GM12878 (cell line): ENCODE results near the gene SLC5A1. TPM values are rescaled to one million over a fixed set of nuclear protein-coding genes. Genes with fewer than 3 reads are reported as not detected.

Experiments used
- ATAC-seq: fragments of 200-7000 bp; cut with Tn5 transposase; 3 replicates; pipeline ENCODE4 v1.9.1; 2020; ENCODE audit warnings: mild to moderate bottlenecking, moderate library complexity
- BruUV-seq: library from RNA; stranded (reverse); fragments of 400-500 nt; replicated peaks from 2 replicates; lab custom pipeline; 2021; lab: Mats Ljungman, UMichigan
- CTCF ChIA-PET: fragments of 300-600 bp; sonication (Branson Sonifier 250); formaldehyde crosslinking; extraction: SDS; loops from one replicate; lab custom pipeline; 2021; ENCODE audit warnings: inconsistent platforms; lab: Yijun Ruan, JAX
- POLR2A ChIA-PET: fragments of 350-600 bp; formaldehyde crosslinking; extraction: SDS; loops from one replicate; lab custom pipeline; 2021; ENCODE audit warnings: inconsistent platforms; lab: Charles Lee
- RAD21 ChIA-PET: fragments of 300-600 bp; sonication (Branson Sonifier 250); formaldehyde crosslinking; loops from one replicate; lab custom pipeline; 2023; ENCODE audit warnings: antibody characterized with exemption; ENCODE audit not compliant: unreplicated experiment; lab: Charles Lee
- SMC1A ChIA-PET: fragments of 300-600 bp; sonication (Branson Sonifier 250); formaldehyde crosslinking; loops from one replicate; lab custom pipeline; 2023; ENCODE audit not compliant: unreplicated experiment, uncharacterized antibody; lab: Charles Lee
- DNase-seq: peaks from one replicate; pipeline ENCODE4 v3.0.0-alpha.2; 2011; ENCODE audit warnings: low read depth, low spot score
- FAIRE-seq: peaks from 3 replicates; lab custom pipeline; 2011; peaks lifted over from hg19 to GRCh38; lab: Jason Lieb, UNC
- H2AFZ ChIP-seq: 2 replicates; pipeline ENCODE4 v1.6.0; 2011; ENCODE audit warnings: low read depth, low read length, control low read depth; ENCODE audit not compliant: control insufficient read depth
- H3K27ac ChIP-seq: 2 replicates; pipeline ENCODE4 v1.5.1; 2011; ENCODE audit warnings: control low read depth; ENCODE audit not compliant: control insufficient read depth, insufficient read depth
- H3K27me3 ChIP-seq, 2 experiments: replicated peaks in 1 of 2; 2 replicates each; pipeline versions ENCODE4 v1.6.0 to v1.6.1; 2011; ENCODE audit warnings: low read length in 1 of 2; ENCODE audit not compliant: control insufficient read depth in 2 of 2, insufficient read depth in 2 of 2
- H3K36me3 ChIP-seq, 2 experiments: 2 replicates each; pipeline ENCODE4 v1.5.1; 2011; ENCODE audit warnings: low read length in 1 of 2; ENCODE audit not compliant: control insufficient read depth in 2 of 2, insufficient read depth in 2 of 2
- H3K4me1 ChIP-seq: 2 replicates; pipeline ENCODE4 v1.6.1; 2011; ENCODE audit warnings: mild to moderate bottlenecking, low read length, moderate library complexity, mixed read lengths; ENCODE audit not compliant: control insufficient read depth, insufficient read depth
- H3K4me2 ChIP-seq: 2 replicates; pipeline ENCODE4 v1.6.0; 2011; ENCODE audit warnings: control low read depth; ENCODE audit not compliant: control insufficient read depth, insufficient read depth
- H3K4me3 ChIP-seq: fragments of 200-600 bp; sonication (generic); 2 replicates; pipeline ENCODE4 v1.5.1; 2016
- H3K79me2 ChIP-seq: 2 replicates; pipeline ENCODE4 v1.6.0; 2011; ENCODE audit warnings: low read length; ENCODE audit not compliant: control insufficient read depth, insufficient read depth
- H3K9ac ChIP-seq: 2 replicates; pipeline ENCODE4 v1.8.0; 2011; ENCODE audit warnings: low read length, control low read depth, mixed read lengths; ENCODE audit not compliant: control insufficient read depth, insufficient read depth
- H3K9me3 ChIP-seq: replicated peaks from 3 replicates; pipeline ENCODE4 v1.5.1; 2011; ENCODE audit warnings: mild to moderate bottlenecking, low read length; ENCODE audit not compliant: control insufficient read depth, insufficient read depth
- H4K20me1 ChIP-seq: 2 replicates; pipeline ENCODE4 v1.6.0; 2011; ENCODE audit not compliant: control insufficient read depth, insufficient read depth
- BHLHE40 ChIP-seq, 2 experiments: fragments of 450-650 bp in 1 of 2; IDR thresholded peaks; 2 replicates each; pipeline ENCODE4 v1.6.1; 2011 to 2017; ENCODE audit warnings: low read depth in 2 of 2, borderline replicate concordance in 1 of 2, improper control_type of control experiment in 1 of 2, low read length in 1 of 2, mild to moderate bottlenecking in 1 of 2
- CBX3 ChIP-seq: fragments of 200-600 bp; sonication (generic); IDR thresholded peaks from 2 replicates; pipeline ENCODE4 v1.6.1; 2016; ENCODE audit warnings: low read depth, borderline replicate concordance
- CTCF ChIP-seq, 3 experiments: IDR thresholded peaks in 2 of 3; conservative IDR thresholded peaks in 1 of 3; 2 replicates each; pipeline ENCODE4 v1.5.1; 2011; ENCODE audit warnings: low read depth in 3 of 3, low read length in 3 of 3, mild to moderate bottlenecking in 3 of 3, control low read depth in 2 of 3, moderate library complexity in 2 of 3, inconsistent platforms in 1 of 3, mixed read lengths in 1 of 3; ENCODE audit not compliant: control insufficient read depth in 2 of 3, insufficient read depth in 1 of 3; ENCODE audit errors: extremely low read depth in 1 of 3
- DPF2 ChIP-seq: fragments of 450-650 bp; IDR thresholded peaks from 2 replicates; pipeline ENCODE4 v1.6.1; 2017; ENCODE audit warnings: mild to moderate bottlenecking
- FOS ChIP-seq: IDR thresholded peaks from 3 replicates; pipeline ENCODE4 v1.6.1; 2011; ENCODE audit warnings: borderline replicate concordance; ENCODE audit not compliant: insufficient read length; ENCODE audit errors: extremely low read depth
- GATAD2B ChIP-seq: fragments of 450-650 bp; conservative IDR thresholded peaks from 2 replicates; pipeline ENCODE4 v1.6.1; 2017; ENCODE audit warnings: low read depth, mild to moderate bottlenecking, moderate library complexity
- HDAC2 ChIP-seq: fragments of 200-600 bp; sonication (generic); IDR thresholded peaks from 2 replicates; pipeline ENCODE4 v1.6.1; 2017
- KDM1A ChIP-seq: fragments of 200-600 bp; sonication (generic); IDR thresholded peaks from 2 replicates; pipeline ENCODE4 v1.6.1; 2016; ENCODE audit warnings: borderline replicate concordance
- RAD21 ChIP-seq: IDR thresholded peaks from 2 replicates; pipeline ENCODE4 v1.6.1; 2011; ENCODE audit warnings: mild to moderate bottlenecking, low read depth, low read length, moderate library complexity; ENCODE audit not compliant: insufficient read depth
- RB1 ChIP-seq: fragments of 450-650 bp; formaldehyde crosslinking; IDR thresholded peaks from 2 replicates; pipeline ENCODE4 v1.6.1; 2017; ENCODE audit warnings: mild to moderate bottlenecking, borderline replicate concordance
- SMAD5 ChIP-seq: IDR thresholded peaks from 2 replicates; pipeline ENCODE4 v1.6.1; 2016; ENCODE audit warnings: antibody characterized with exemption, low read depth
- SMC3 ChIP-seq: IDR thresholded peaks from 2 replicates; pipeline ENCODE4 v1.6.1; 2011; ENCODE audit warnings: low read length, improper control_type of control experiment, borderline replicate concordance
- SP1 ChIP-seq: IDR thresholded peaks from one replicate; pipeline ENCODE4 v1.6.1; 2011; ENCODE audit warnings: low read depth, low read length
- WGBS: methylation state at CpG from one replicate; pipeline ENCODE4 v1.1.6; 2016; ENCODE audit warnings: low lambda C conversion rate; ENCODE audit not compliant: insufficient replicate concordance, insufficient coverage; ENCODE audit errors: missing lambda C conversion rate; 5-methylcytosine and 5-hydroxymethylcytosine counted together
- in situ Hi-C: fragments of 300-500 bp; cut with MboI; formaldehyde crosslinking; loops from 9 replicates; pipeline ENCODE4 v1.14.3; 2018; ENCODE audit warnings: mixed read lengths
- intact Hi-C: fragments of 100-400 bp; cut with micrococcal nuclease; formaldehyde crosslinking; loops from one replicate; pipeline ENCODE4 v1.14.2; 2022; ENCODE audit not compliant: unreplicated experiment
- polyA plus RNA-seq, 11 experiments: library from polyadenylated mRNA; depleted of rRNA in 4 of 11; unstranded in 6 of 11; stranded (reverse) in 5 of 11; fragments of >200 nt; fragmentation: Nextera tagmentation in 4 of 11; fragmentation: Illumina TruSeq in 1 of 11; extraction: Ambion mirVana in 4 of 11; extraction: Trizol in 1 of 11; gene quantifications; 1 replicate in 1 of 11; 2 replicates in 10 of 11; pipeline versions ENCODE4 v1.2.1 to v1.2.3, GENCODE V29; 2011 to 2016; ENCODE audit warnings: inconsistent platforms in 2 of 11, missing spikeins in 2 of 11, low read depth in 1 of 11
- total RNA-seq, 4 experiments: library from RNA; depleted of rRNA in 3 of 4; stranded (reverse); fragments of >200 nt in 3 of 4; fragmentation: Illumina TruSeq in 1 of 4; extraction: Trizol in 1 of 4; gene quantifications; 2 replicates each; pipeline versions ENCODE4 v1.2.1 to v1.2.3, GENCODE V29; 2013 to 2021
- TF ChIP-seq, protein P1 (sequence below): fragments of 150-350 bp; IDR thresholded peaks from 2 replicates; pipeline ENCODE4 v1.6.1; 2014; ENCODE audit warnings: mild to moderate bottlenecking, low read depth, low read length

Gene SLC5A1
- total and polyA plus RNA-seq, 10 of the 15 experiments (the other 5 are each of a cell fraction or from before 2014, with no cell fraction given), result 0.01 TPM; not detected in 9

- H3K4me1 ChIP-seq, result no peaks in the 10 kb centered on the region
- no peak overlapping the region for H2AFZ ChIP-seq
- H3K4me2 ChIP-seq, result no peak overlapping the region
- no peaks in the 10 kb centered on the region for H3K36me3 ChIP-seq
- POLR2A ChIA-PET, result no interaction called here
- no peak overlapping the region for H3K27ac ChIP-seq
- H4K20me1 ChIP-seq, result no peaks in the 10 kb centered on the region
- H3K79me2 ChIP-seq, result no peaks in the 10 kb centered on the region
- WGBS, result 11% methylated on average over 4 of the region's 4 CpGs
- SMC1A ChIA-PET, result interaction anchor here (1.0 to 4.7 kb wide), 2 partner anchors 103 to 110 kb away, joined by 3 to 36 read pairs; no protein-coding TSS in a partner anchor
- TF ChIP-seq KDM1A, result no peak
- no peak for TF ChIP-seq GATAD2B
- TF ChIP-seq, protein P1, sequence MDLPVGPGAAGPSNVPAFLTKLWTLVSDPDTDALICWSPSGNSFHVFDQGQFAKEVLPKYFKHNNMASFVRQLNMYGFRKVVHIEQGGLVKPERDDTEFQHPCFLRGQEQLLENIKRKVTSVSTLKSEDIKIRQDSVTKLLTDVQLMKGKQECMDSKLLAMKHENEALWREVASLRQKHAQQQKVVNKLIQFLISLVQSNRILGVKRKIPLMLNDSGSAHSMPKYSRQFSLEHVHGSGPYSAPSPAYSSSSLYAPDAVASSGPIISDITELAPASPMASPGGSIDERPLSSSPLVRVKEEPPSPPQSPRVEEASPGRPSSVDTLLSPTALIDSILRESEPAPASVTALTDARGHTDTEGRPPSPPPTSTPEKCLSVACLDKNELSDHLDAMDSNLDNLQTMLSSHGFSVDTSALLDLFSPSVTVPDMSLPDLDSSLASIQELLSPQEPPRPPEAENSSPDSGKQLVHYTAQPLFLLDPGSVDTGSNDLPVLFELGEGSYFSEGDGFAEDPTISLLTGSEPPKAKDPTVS, result no peak
- no peak for TF ChIP-seq RB1
- peak; percentile 70 to 79 (median 73) for TF ChIP-seq CTCF (IDR thresholded peaks at IDR 0.05 in 2 of 3, conservative IDR thresholded peaks at IDR 0.05 in 1 of 3; ENCODE audit: control insufficient read depth in 2 of 3, extremely low read depth in 1 of 3, insufficient read depth in 1 of 3, low read depth in 3 of 3, low read length in 3 of 3)
- no peak for TF ChIP-seq FOS
- TF ChIP-seq DPF2, result no peak
- TF ChIP-seq SP1, result no peak
- TF ChIP-seq BHLHE40 (IDR thresholded peaks at IDR 0.05; ENCODE audit: borderline replicate concordance in 1 of 2, low read depth in 2 of 2, low read length in 1 of 2), result no peak
- TF ChIP-seq SMC3, result peak; percentile 88
- TF ChIP-seq CBX3, result no peak
- TF ChIP-seq RAD21, result peak; percentile 83
- no peak for TF ChIP-seq SMAD5
- TF ChIP-seq HDAC2, result no peak
- no peaks in the 10 kb centered on the region for H3K9me3 ChIP-seq
- peak; percentile 7 for DNase-seq
- in situ Hi-C loops, result loop anchor here (5.0 kb wide), 1 partner anchor 104 kb away; no protein-coding TSS in a partner anchor
- RAD21 ChIA-PET, result interaction anchor here (0.7 to 1.0 kb wide), 3 partner anchors 104 to 416 kb away, joined by 3 to 4 read pairs (median 3); no protein-coding TSS in a partner anchor
- H3K9ac ChIP-seq, result no peak overlapping the region
- H3K4me3 ChIP-seq, result no peak overlapping the region
- no TSS peak for BruUV-seq
- CTCF ChIA-PET, result interaction anchor here (0.6 to 12.6 kb wide), 3 partner anchors 72 to 419 kb away, joined by 3 to 128 read pairs (median 3); partner anchors contain the start of gene PISD
- ATAC-seq, result peak; percentile 84
- intact Hi-C loops, result loop anchor here (1.0 to 5.0 kb wide), 2 partner anchors 104 to 414 kb away; no protein-coding TSS in a partner anchor
- no peaks in the 10 kb centered on the region; a peak in 1 of 4 replicates for H3K27me3 ChIP-seq
- FAIRE-seq, result no peak
Measured at GRCh38 chr22:32080904-32081303, 37.8 kb downstream of the SLC5A1 start.
